Measurements from ENCODE around the gene PCP4. TPM values are rescaled to one million over a fixed set of nuclear protein-coding genes. Genes with fewer than 3 reads are reported as not detected.

PCP4 gene
- total RNA-seq, 1 donor from 2014 or later = 1.5 TPM

- DNase-seq (ENCODE audit: low spot score) = no peak
- intact Hi-C loops (cut with DNase I) = no loop called here
Measured at GRCh38 chr21:39961251-39961650, 94.0 kb downstream of the PCP4 start.

DNA sequence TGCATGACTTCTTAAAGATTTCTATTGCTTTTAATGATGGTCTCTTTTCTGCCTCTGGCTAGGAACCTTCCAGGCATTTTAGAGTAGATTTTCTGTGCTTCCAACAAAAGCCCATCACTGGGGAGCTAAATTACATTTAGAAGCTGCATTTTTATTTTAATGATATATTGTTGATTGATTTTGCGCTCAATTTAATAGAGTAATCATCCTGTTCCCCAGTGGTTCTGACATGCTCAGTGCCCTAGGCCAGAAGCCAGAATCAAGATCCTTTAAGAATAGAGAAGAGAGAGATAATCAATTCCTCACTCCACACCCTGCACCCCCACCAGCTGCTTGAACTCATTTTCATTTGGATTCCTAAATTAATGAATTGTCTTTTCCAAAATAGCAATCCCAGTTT is 97.8 kb downstream of the PCP4 start:
- intact Hi-C loops (cut with DNase I) = no loop called here
- DNase-seq (ENCODE audit: low spot score) = no peak

GRCh38 chr21:39966786-39967185 is 99.5 kb downstream of the PCP4 start:
- intact Hi-C loops (cut with DNase I) = no loop called here
- no peak for DNase-seq (ENCODE audit: low spot score)

DNA sequence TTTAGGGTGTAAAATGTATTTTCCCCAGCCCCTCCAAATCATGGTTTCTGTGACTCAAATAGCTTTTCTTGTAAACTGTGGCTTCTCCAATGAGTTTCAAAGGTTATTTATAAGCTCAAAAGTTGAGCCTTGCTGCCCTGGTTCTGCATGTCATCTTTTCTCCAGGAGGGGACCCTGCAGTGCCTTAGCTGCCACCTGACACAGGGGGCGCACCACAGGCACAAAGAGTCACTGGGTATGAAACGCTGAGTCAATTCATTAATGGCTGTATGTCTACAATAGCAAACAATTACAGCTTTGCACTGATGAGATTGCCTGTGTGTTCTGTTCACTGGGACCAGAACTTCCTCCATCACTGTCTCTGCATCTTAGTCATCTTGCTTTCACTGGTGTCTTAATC is 100.8 kb downstream of the PCP4 start:
- intact Hi-C loops (cut with DNase I) = no loop called here
- DNase-seq (ENCODE audit: low spot score) = no peak

DNA sequence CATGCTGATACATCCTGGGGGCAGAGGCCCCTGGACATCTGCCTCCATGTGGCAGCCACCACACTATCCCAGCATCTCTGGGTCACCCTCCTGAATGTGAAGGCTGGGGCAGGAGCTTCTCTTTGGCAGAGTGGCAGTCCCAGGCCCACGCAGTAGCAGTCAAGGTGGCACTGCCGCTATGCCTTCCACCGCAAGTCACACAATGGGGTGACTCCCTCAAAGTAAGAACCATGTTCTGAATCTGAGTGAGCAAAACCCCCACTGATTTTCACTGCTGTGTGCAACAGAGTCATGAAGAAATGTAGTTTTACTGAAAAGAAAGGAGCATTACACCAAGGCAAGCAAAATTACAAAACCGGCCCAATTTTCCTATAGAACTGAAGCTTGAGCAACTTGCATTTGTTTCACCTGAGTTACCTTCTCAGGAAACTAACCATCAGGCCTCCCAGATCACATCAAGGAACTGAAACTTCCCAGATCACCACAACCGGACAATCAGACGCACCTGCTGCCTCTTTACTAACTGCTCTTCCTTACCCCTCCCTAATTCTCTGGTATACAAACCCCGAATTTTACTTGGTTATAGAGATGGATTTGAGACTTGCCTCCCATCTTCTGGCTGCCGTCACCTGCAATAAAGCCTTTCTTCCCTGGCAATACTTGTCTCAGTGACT is 102.6 kb downstream of the PCP4 start:
- no peak for DNase-seq (ENCODE audit: low spot score)
- intact Hi-C loops (cut with DNase I) = no loop called here

DNA sequence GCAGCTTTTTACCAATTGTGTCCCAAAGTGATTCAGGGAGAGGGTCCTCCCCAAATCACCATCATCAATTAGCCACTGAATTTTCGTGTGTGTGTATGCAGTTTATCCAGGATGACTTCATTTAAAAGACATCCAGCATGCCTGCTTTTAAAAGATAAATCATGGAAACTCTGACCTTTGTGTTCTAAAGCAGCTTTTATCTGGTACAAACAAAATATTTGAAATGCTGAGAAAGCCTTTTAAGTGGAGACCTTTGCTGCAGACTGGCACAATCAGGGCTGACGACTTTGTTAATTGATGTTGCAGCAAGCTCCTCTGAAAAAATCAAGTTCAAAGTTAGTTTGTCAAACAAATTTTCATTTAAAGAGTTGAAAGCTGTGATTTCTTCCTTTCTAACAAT is 104.7 kb downstream of the PCP4 start:
- no peak for DNase-seq (ENCODE audit: low spot score)
- intact Hi-C loops (cut with DNase I) = no loop called here

DNA sequence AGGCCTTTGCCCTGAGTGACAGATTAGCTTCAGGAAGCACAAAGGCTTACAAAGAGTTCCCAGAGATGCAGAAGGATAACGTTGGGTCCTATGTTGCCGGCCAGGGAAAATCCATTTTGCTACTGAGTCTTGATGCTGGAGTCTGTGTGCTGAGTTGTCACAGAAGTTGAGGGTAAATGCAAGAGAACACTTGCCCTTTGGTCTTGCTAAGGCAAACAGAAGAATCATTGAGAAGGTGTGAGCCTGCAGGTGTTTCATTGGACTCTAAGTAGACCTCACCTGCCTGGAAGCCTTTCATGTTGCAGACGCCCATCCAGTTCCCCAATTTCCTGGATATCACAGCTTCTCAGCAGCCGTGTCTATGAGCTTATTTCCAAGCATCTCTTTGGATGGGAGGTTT is 105.2 kb downstream of the PCP4 start:
- DNase-seq (ENCODE audit: low spot score) = no peak
- intact Hi-C loops (cut with DNase I) = no loop called here

GRCh38 chr21:39972976-39973770 is 105.9 kb downstream of the PCP4 start:
- intact Hi-C loops (cut with DNase I) = no loop called here
- DNase-seq (ENCODE audit: low spot score) = no peak

DNA sequence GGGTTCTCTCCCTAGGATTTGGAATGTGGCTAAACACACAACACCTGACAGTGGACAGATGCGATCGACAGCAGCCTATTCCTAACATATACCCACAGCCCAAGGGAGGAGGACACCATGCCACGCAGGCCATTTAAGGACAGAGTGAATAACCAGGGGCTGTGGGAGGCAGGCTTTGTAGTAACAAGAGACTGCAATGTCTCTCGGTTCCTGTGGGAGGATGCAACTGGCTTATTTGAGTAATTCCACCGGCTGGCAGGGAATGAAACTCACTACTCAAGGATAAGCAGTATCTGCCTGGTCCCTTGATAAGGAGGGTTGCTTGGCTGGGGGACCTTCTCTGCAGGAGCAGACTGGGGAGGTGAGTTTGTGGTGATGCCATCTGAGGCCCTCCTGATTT is 109.6 kb downstream of the PCP4 start:
- intact Hi-C loops (cut with DNase I) = no loop called here
- DNase-seq (ENCODE audit: low spot score) = no peak

Other genes with a start within 250 kb of the PCP4 start
- gene IGSF5, start 122.3 kb upstream of the PCP4 start, total RNA-seq = 3.8 TPM